NCI-H2107 (cell line): ENCODE results near the gene NFIA.

ENCODE experiments used
- DNase-seq: peaks from one replicate; lab custom pipeline; 2025; lab: John Stamatoyannopoulos, UW

Gene NFIA

GRCh38 chr1:61082311-61083012 lies at the start of gene NFIA:
Gene NFIA, plus strand, starts transcription at chr1:61082561.
- no peak for DNase-seq

- no peak for DNase-seq
Measured at GRCh38 chr1:61035880-61036279, 46.5 kb upstream of the NFIA start.

DNA sequence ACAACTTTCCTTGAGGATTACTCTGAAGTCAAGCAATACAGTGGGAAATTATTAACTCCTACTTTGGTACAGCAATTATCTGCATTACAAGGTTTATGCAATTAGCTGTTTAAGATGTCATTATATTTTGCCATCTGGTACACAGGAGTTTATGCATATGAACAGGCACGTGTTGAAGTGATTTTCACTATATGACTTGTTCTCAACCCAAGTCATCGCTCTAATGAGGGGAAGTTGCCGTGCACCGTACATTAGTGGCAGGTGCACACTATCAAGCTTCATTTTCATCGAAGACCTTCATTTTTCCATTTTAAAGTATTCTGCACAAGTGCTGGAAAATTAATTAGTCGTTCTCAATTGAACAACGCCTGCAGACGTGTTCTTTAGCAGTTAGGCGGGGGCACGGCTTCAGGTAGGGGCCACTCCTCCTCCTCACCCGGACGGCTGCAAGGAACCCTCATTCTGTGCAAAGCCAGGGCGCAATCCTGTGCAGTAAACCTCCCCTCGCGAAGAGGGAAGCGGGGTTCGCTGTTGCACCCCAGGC lies 39.8 kb upstream of the NFIA start:
- DNase-seq: no peak

- peak; percentile 78 for DNase-seq
Measured at GRCh38 chr1:61043010-61043820, 39.1 kb upstream of the NFIA start.

DNA sequence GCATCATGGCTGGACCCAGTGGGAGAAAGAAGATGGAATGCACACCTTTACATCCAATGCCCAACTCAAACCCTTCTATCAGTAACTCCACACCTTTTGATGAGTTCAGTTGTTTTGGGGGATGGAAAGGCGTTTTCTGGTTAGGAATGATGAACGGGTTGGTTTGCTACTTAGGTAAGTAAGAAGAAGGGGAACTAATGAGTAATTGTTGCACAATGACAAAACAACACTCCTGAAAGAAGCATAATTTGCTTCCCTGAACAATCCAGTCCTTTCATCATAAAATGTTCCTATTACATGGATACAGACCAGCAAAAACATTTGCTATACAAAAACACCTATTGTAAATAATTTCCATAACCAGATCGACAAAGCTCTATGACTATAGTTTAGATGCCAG lies 35.9 kb upstream of the NFIA start:
- no peak for DNase-seq

DNA sequence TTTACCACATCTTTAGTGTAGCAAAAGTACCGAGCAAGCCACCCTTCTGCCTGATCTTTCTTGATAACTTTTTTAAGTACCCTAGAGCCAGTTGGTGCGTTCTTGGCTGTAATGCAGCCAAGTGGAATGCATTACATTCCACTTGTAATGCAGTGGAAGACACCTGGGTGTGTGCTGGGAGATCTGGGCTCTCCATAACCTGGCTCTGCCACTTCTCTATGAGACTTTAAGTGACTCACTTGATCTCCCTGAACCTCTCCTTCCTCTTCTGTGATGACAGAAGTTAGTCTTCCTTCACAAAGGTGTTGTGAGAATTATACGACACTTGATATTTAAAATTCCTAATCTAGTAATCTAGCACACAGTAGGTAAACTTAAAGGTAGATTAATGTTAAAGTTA lies 35.3 kb upstream of the NFIA start:
- DNase-seq: no peak

- peak; percentile 54 for DNase-seq
Measured at GRCh38 chr1:61049850-61050540, 32.4 kb upstream of the NFIA start.

DNA sequence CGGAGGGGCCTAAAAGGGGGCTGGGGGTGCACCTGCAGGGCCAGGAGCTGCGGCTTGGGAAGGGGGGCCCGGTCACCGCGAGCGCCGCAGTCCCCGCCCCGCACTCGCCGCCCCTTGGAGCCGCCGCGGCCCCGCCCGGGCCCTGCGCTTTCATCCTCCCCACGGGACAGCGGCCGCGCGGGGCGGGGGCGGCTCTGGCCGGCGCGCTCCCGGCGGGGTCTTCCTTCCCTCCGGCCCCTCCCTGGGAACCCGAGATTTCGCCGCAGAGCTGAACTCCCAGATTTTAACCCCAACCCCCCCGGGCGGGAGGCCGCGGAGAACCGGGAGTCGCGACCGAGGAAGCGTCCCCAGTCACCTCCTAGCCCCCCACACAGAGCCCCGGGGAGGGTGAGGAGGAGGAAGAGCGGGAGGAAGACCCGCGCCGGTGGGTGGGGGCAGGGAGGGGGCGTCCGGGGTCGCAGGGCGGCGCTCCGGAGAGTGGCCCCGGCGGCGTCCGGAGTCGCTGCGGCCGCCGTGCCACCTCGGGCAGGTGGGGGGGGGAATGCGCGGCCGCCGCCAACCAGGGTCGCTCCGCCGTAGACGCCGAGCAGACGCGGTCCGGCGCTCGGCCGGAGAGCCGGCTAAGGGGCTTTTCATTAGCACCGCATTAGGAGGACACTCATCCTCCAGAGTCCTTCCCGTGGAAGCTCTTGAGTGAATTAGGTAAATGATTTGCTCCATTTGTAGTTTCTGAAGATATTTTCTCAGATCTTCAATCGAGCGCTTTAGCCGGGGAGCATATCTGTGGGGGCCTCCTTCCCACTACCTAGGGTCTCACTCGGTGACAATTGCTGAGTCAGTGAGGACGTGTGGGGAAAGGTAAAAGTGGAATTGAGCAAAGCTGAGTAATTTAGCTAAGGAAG lies 31.6 kb upstream of the NFIA start:
- DNase-seq: no peak

DNA sequence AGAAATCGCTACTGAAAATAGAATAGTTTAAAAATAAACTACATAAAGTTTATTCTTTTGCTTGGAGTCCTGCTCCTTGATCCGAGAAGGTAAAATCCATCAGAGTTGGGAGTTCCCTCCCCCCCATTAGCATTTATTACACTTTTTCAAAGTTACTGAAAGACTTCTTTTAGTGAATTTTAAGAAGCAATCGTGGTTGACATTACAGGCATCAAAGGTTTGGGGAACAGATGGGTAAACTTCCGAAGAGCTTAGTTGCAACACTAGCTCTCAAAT lies 31.0 kb upstream of the NFIA start:
- DNase-seq: no peak

GRCh38 chr1:61051719-61052394 lies 30.5 kb upstream of the NFIA start:
- DNase-seq: no peak

- DNase-seq: no peak
Measured at GRCh38 chr1:61052395-61053225, 29.8 kb upstream of the NFIA start.

- DNase-seq: no peak
Measured at GRCh38 chr1:61053226-61053711, 29.1 kb upstream of the NFIA start.

DNA sequence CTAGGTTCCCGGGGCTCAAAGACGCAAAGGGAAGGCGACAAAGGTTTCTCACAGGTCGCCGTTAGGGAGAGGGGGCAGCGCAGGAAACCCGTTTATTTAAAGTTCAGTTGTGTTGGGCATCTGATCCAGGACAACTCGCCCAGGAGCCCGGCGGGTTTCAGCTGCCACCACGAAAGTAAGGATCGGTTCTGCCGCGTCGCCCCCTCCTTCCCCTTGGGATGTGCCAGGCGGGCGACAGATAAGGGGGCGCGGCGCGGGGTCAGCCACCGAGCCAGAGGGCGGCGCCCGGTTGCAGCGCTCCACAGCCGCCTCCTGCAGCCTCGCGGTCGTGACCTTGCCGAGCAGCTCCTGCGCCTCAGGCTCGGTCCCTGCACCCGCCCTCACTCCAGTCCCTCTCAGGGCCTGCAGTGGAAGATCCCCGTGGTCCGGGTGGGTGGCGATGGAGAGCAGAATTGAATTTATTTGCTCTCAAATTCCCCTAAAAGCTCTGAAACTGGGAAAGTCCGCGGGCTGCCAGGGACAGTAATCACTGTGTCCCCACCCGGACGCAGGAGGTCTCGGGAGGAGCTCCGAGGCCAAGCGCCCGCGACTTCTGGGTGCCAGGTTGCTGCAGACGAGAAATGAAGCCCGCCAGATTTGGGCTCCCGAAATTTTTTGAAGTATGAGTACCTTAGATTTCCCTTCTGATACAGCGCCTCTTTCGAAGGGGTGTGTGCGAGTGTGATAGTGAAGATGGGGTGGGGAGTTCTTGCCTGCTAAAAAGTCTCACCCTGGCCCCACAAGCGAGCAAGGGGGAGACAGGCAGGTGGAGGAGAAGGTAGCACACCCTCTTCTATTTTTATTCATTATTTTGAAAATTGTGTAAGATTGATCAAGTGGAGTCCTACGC lies 28.4 kb upstream of the NFIA start:
- DNase-seq: no peak

DNA sequence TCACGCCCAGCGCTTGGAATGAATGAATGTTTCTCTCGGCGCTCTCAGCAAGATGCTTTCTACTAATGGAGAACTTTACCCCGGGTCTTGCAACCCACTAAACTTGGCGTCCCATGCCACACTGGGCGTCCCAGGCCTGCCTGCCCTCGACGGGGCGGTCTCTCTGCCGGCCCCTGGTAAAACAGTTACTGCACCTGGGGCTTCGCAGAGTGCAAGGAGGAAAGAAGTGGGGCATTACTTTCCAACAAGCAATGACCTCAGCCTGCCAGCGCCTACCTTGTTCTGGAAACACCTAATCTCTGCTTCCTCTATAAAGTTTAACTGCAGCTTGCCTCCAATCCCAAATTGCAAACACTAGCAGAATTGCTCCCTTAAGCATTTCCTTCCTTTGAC lies 27.8 kb upstream of the NFIA start:
- no peak for DNase-seq

DNA sequence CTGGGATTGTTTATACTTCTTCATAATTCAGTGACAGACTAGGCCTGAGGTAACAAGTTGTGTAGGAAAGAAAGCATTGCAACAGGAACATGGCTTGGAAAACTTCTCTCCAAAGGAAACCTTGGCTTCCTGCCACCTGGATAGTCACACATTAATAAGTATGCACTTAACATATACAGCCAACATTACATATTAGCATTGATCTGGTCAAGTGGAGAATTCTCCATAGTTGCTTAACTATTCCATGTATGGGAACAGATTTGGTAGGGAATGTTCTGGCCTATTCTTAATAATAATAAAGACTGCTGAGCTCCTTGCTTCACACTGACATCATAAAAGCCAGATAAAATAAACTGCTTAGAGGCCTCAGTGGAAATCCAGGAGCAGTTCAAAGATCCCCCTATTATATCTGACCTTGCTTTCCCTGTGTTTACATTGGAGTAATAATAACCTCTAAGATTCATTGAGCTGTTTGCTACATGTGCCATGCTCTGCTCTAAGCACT lies 27.2 kb upstream of the NFIA start:
- no peak for DNase-seq

GRCh38 chr1:61056196-61056572 lies 26.2 kb upstream of the NFIA start:
- no peak for DNase-seq

GRCh38 chr1:61056573-61057439 lies 25.6 kb upstream of the NFIA start:
- DNase-seq: no peak
